Stimulated activated CD8-positive, alpha-beta memory T cell treated with anti-CD3 and anti-CD28 coated beads, Interleukin-2, amount 100 ng/mL, for 1 hour (primary cell): ENCODE results near the gene HCRT.
"Not testable (repeated sequence)": the region's sequence is repeated elsewhere in the genome, so short reads cannot be mapped to it uniquely, and the experiment has no call there.

ENCODE experiments used
- DNase-seq, 2 donors: peaks; one replicate each; pipeline ENCODE4 v3.0.0-alpha.2; 2020; ENCODE audit warnings: low read depth in 2 of 2

Gene HCRT

GRCh38 chr17:42179911-42180410 is 5.3 kb downstream of the HCRT start:
- no peak for DNase-seq

GRCh38 chr17:42179335-42179734 is 5.9 kb downstream of the HCRT start:
- no peak for DNase-seq

GRCh38 chr17:42178817-42179216 is 6.4 kb downstream of the HCRT start:
- no peak for DNase-seq

DNA sequence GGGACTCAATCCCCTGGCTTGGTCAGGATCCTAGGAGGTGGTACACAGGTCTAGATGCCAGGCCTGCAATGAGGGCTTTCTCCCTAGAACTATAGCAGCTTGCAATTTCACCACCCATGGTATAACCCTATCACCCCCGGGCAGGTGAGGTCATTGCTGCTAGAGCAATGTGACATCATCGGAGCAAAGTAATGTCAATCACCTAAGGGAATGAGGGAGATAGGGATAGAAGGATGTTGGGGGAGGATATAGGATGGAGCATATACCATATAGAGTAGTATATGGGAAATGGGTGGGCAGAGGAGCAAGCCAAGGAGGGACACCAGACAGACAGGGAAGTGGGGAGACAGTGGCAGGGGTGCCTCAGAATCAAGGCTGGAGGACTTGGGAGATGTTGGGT is 7.6 kb downstream of the HCRT start:
- no peak for DNase-seq

DNA sequence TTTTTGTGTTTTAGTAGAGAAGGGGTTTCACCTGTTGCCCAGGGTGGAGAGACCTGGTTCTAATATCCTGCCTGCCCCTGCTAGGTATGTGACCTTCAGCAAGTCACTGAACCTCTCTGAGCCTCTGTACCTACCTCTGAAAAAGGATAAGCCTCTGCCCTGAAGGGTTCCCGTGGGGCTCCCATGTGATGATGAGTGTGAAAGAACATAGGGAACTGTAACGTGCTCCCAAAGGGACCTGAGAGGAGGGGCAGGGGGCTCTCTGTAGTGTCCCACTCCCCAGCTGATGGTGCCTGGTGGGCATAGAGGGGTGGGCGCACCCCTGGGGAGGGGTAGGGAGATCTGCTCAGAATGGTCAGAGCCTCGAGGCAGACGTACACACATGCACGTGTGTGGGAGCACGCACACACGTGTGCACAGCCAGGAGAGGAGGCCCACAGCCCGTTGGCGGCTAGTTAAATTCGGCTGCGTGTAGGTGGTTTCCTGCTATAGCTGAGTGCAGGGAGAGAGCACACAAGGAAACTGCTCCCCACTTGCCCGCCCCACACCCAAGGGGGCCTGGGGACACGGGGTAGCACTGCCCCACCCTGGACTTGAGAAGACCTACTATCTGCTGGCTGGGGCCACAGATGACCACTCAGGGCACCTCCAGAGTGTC is 11.0 kb downstream of the HCRT start:
- DNase-seq: no peak

GRCh38 chr17:42171831-42172230 is 13.4 kb downstream of the HCRT start:
- DNase-seq: no peak

DNA sequence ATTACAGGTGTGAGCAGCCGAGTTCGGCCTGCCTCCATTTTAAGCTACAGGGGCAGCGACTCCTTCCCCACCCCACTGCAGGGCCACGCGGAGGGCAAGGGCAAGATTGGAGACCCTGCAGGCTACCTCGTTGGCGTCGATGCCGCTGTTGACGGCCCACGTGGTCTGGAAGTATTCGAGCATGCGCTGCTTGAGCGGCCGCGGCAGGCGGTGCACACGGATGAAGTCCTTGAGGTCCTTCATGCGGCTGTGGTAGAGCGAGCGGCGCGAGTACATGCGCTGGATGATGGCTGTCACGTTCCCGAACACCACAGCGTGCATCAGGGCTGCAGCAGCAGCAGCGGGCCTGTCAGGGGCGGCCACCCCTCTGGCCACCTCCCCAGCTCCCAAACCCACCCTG is 15.9 kb downstream of the HCRT start:
- DNase-seq: no peak

DNA sequence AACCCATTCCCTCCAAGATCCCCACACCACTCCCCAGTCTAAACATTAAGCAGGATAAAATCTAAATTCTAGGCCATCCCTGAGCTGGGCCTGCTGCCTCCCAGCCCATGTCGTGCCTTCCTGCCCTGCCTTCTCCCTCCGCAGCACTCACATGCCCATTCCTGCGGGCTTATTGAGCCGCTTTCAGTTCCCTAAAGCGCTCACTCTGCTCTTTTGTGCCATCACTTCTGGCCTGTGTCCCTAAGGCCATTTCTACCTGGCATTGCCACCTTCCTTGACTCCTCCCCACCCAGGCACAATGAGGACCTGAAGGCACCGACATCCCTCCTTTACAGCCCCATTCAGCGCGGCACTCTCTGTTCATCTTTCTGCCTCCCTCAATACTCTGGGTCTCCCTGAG is 17.4 kb downstream of the HCRT start:
- DNase-seq: no peak

GRCh38 chr17:42166196-42166763 is 19.0 kb downstream of the HCRT start:
- no peak for DNase-seq

GRCh38 chr17:42165751-42166150 is 19.5 kb downstream of the HCRT start:
- DNase-seq: no peak

- DNase-seq: no peak
Measured at GRCh38 chr17:42163696-42164407, 21.4 kb downstream of the HCRT start.

GRCh38 chr17:42163113-42163512 is 22.1 kb downstream of the HCRT start:
- DNase-seq: no peak

DNA sequence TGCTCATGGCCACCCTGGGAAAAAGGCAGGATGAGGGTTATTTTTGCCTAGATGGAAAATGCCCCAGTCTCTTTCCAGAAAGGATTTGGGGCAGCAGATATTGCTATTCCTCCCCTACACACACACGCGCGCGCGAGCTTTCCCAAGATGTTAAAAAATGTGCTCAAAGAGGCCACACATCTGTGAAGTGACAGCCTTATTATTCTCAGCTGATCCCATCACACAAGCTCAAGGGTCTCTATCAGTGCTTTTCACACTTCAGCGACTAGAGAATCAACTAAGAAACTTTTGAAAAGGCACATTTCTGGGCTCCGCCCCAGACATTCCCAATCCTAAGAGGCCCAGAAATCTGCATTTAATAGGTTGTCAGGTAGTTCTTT is 24.7 kb downstream of the HCRT start:
- DNase-seq: no peak

DNA sequence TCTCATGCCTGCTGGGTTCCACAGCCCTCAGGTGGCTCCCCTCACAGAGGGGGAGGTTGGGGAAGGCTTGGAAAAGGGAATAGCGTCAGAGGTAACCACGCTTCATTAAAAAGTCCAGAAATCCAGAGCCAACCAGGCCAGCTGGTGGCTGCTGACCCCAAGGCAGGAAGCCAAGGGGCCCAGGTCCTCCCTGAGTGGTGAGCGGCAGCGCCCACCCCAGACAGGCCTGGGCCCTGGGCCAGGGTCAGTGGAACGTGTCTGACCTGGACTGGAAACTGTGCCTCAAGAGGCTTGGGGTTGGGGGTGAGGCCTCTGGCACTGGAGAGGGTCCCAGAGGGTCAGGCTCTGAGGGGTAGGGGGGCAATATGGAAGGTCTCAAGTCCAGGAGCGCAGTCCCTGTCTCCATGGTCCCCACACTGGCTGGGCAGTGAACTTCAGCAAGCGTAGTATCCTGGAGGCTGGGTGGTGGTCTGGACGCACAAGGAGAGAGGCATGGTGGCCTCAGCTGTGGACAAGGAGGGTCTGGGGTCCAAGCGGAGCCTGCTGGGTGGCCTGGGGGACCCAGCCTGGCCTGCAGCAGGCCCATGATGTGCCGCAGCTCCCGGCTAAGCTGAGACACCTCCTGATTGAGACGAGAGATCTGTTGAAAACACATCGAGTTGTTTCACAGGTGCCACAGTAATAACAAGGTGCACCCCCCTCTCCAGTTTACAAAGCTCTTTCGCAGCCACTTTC is 25.3 kb downstream of the HCRT start:
- DNase-seq: no peak

- no peak for DNase-seq
Measured at GRCh38 chr17:42155614-42156045, 29.6 kb downstream of the HCRT start.

DNA sequence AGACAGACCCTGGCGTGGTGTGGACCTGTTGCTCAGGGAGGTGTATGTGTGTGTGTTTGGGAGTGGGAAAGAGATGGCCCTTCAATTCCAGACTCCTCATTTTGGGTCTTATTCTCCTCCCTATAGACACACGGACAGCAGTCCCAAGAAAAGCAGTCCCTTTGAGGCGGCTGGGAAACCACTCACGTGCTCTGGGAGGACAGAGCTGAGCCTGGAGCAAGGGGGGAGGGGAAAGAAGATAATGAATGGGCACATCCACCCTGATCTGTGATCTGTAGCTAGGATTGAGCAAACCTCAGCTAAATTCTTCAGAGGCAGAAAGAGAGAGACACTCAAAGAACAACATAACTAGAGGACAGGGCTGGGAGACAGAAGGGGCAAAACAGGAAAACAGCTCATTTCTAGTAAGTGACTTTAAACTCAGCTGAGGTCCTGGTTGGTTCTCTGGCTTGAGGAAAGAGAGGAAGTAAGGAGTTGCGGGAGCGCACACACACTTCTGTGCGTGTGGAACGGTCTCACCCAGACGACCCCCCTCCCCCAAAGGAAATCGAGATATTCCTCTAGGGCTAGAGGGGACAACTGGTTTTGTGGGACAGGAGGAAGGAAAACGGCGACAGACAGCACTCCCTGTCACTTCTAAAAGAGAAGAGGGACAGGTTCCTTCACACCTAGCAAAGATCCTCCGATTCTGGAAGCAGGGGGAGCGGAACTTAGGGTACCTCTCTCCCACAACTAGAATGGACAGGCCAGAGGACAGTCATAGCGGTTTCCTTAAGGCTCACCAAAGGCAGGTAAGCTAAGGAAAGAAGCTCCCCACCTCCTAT is 31.1 kb downstream of the HCRT start:
- no peak for DNase-seq

- no peak for DNase-seq
Measured at GRCh38 chr17:42146911-42147607, 38.2 kb downstream of the HCRT start.

DNA sequence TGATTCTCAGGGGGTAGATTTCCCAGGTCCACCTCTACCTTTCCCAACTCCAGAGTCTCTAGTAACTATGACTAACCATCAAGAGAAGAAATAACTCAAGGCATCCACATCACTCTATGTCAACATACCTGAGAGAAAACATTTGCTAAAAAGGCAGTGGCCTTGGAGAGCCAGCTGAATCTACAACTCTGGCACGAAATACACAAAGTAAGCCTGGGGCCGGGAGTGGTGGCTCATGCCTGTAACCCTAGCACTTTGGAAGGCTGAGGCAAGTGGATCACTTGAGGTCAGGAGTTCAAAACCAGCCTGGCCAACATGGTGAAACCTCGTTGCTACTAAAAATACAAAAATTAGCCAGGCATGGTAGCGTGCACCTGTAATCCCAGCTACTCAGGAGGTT is 42.1 kb downstream of the HCRT start:
- DNase-seq: not testable (repeated sequence)

GRCh38 chr17:42142371-42142896 is 42.8 kb downstream of the HCRT start:
- DNase-seq: no peak

- no peak for DNase-seq
Measured at GRCh38 chr17:42141382-42141781, 43.9 kb downstream of the HCRT start.

- DNase-seq: not testable (repeated sequence)
Measured at GRCh38 chr17:42140690-42141089, 44.6 kb downstream of the HCRT start.
